CD8-positive, alpha-beta memory T cell (primary cell): ENCODE measurements around the gene BNC2. TPM values are rescaled to one million over a fixed set of nuclear protein-coding genes. Genes with fewer than 3 reads are reported as not detected.

Experiments used
- CTCF ChIA-PET: fragments of 350-600 bp; sonication (Branson Sonifier 250); formaldehyde crosslinking; loops from one replicate; lab custom pipeline; 2021; ENCODE audit warnings: antibody characterized with exemption; lab: Charles Lee
- POLR2A ChIA-PET: fragments of 350-600 bp; sonication (Branson Sonifier 250); formaldehyde crosslinking; loops from one replicate; lab custom pipeline; 2021; ENCODE audit warnings: antibody characterized with exemption; lab: Charles Lee
- DNase-seq, 5 donors: peaks; one replicate each; pipeline versions ENCODE4 v3.0.0 to v3.0.0-alpha.2; 2020 to 2022; ENCODE audit warnings: mixed read lengths in 1 of 5
- H3K27ac ChIP-seq: one replicate; pipeline ENCODE4 v1.7.0; 2013; ENCODE audit warnings: low read depth, mild to moderate bottlenecking, low read length, moderate library complexity
- H3K27me3 ChIP-seq: 2 replicates; pipeline ENCODE4 v1.7.0; 2013; ENCODE audit warnings: low read length, mild to moderate bottlenecking; ENCODE audit not compliant: insufficient read depth, poor library complexity, severe bottlenecking
- H3K36me3 ChIP-seq: 2 replicates; pipeline ENCODE4 v1.7.0; 2013; ENCODE audit warnings: mild to moderate bottlenecking, low read length, moderate library complexity; ENCODE audit not compliant: insufficient read depth
- H3K4me1 ChIP-seq: 2 replicates; pipeline ENCODE4 v1.7.0; 2013; ENCODE audit warnings: mild to moderate bottlenecking, low read length, moderate library complexity; ENCODE audit not compliant: insufficient read depth
- H3K4me3 ChIP-seq: 2 replicates; pipeline ENCODE4 v1.7.0; 2013; ENCODE audit warnings: mild to moderate bottlenecking, low read length
- H3K9me3 ChIP-seq: 2 replicates; pipeline ENCODE4 v1.7.0; 2013; ENCODE audit warnings: mild to moderate bottlenecking, low read length
- H3K27ac Mint-ChIP-seq, 8 donors: one replicate each; pipeline ENCODE4 v1.8.0; 2020 to 2021; ENCODE audit warnings: mixed read lengths in 8 of 8, mild to moderate bottlenecking in 6 of 8, inconsistent platforms in 3 of 8, moderate library complexity in 3 of 8
- H3K27me3 Mint-ChIP-seq, 2 donors: one replicate each; pipeline ENCODE4 v1.8.0; 2020 to 2021; ENCODE audit warnings: mixed read lengths in 2 of 2, mild to moderate bottlenecking in 1 of 2, moderate library complexity in 1 of 2
- H3K36me3 Mint-ChIP-seq, 3 donors: one replicate each; pipeline ENCODE4 v1.8.0; 2020 to 2021; ENCODE audit warnings: mixed read lengths in 3 of 3, inconsistent platforms in 1 of 3, mild to moderate bottlenecking in 1 of 3
- H3K4me1 Mint-ChIP-seq, 3 donors: one replicate each; pipeline ENCODE4 v1.8.0; 2020 to 2021; ENCODE audit warnings: mixed read lengths in 3 of 3, inconsistent platforms in 1 of 3, mild to moderate bottlenecking in 1 of 3
- H3K4me3 Mint-ChIP-seq, 7 donors: one replicate each; pipeline ENCODE4 v1.8.0; 2020 to 2021; ENCODE audit warnings: mixed read lengths in 7 of 7, mild to moderate bottlenecking in 6 of 7, moderate library complexity in 4 of 7, inconsistent platforms in 2 of 7
- H3K9me3 Mint-ChIP-seq, 5 donors: one replicate each; pipeline ENCODE4 v1.8.0; 2020 to 2022; ENCODE audit warnings: mixed read lengths in 5 of 5, mild to moderate bottlenecking in 3 of 5, moderate library complexity in 2 of 5, inconsistent platforms in 1 of 5
- polyA plus RNA-seq: library from polyadenylated mRNA; unstranded; fragments of 300-500 nt; fragmentation: Illumina TruSeq; gene quantifications from one replicate; pipeline ENCODE4 v1.2.3, GENCODE V29; 2021
- total RNA-seq, 2 experiments: library from RNA; stranded (reverse); gene quantifications; one replicate each; pipeline ENCODE4 v1.2.3, GENCODE V29; 2021

Gene BNC2
- total and polyA plus RNA-seq, 3 experiments from 2014 or later, result 0.18 TPM; not detected in 2

DNA sequence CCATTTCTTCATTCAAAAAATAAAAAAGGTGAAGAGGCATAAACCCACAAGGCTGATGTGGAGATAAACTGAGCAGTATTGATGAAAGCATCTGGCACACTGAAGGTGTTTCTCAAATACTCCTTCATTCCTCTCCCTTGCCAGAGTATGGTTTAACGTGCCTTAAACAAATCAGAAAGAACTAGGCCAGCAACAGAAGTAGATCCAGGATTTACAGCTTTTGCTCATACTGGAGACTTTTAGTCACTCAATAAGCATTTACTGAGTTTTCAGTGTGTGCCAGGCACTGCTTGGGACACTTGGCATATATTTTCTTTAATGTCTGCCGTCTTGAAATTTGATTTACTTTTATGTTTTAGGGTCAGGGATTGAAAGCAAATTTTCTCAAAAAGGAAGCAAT is 53.0 kb downstream of the BNC2 start:
- no peak for DNase-seq
- H3K9me3 Mint-ChIP-seq, result peaks cover 3 to 7% (median 4%) of the 10 kb centered on the region in 5 donors

GRCh38 chr9:16817002-16817401 is 53.5 kb downstream of the BNC2 start:
- Mint-ChIP-seq H3K27me3 (no peaks in the 10 kb centered on the region), H3K9me3 (peaks cover 3 to 7% (median 4%) of the 10 kb centered on the region in 5 donors), H3K27ac (no peak overlapping the region), H3K36me3 (no peaks in the 10 kb centered on the region), H3K4me1 (no peaks in the 10 kb centered on the region), H3K4me3 (no peak overlapping the region)
- ChIA-PET POLR2A (no interaction called here), CTCF (no interaction called here)
- no peaks in the 10 kb centered on the region for H3K27me3 ChIP-seq
- no peaks in the 10 kb centered on the region for H3K36me3 ChIP-seq
- no peaks in the 10 kb centered on the region for H3K4me1 ChIP-seq
- no peak overlapping the region for H3K27ac ChIP-seq
- no peaks in the 10 kb centered on the region for H3K9me3 ChIP-seq
- no peak overlapping the region for H3K4me3 ChIP-seq
- no peak for DNase-seq

More for the DNA sequence above, 53.0 kb downstream of the BNC2 start:
- Histone ChIP-seq H3K27me3 (no peaks in the 10 kb centered on the region), H3K36me3 (no peaks in the 10 kb centered on the region), H3K9me3 (no peaks in the 10 kb centered on the region), H3K4me3 (no peak overlapping the region), H3K4me1 (no peaks in the 10 kb centered on the region), H3K27ac (no peak overlapping the region)
- POLR2A ChIA-PET, result no interaction called here
- H3K36me3 Mint-ChIP-seq, result no peaks in the 10 kb centered on the region
- H3K27me3 Mint-ChIP-seq, result no peaks in the 10 kb centered on the region
- no peaks in the 10 kb centered on the region for H3K4me1 Mint-ChIP-seq
- CTCF ChIA-PET, result no interaction called here
- H3K4me3 Mint-ChIP-seq, result no peak overlapping the region
- no peak overlapping the region for H3K27ac Mint-ChIP-seq

- Histone ChIP-seq H3K27me3 (no peaks in the 10 kb centered on the region), H3K9me3 (no peaks in the 10 kb centered on the region), H3K27ac (no peak overlapping the region), H3K36me3 (no peaks in the 10 kb centered on the region), H3K4me3 (no peak overlapping the region), H3K4me1 (no peaks in the 10 kb centered on the region)
- Mint-ChIP-seq H3K36me3 (no peaks in the 10 kb centered on the region), H3K27me3 (no peaks in the 10 kb centered on the region), H3K9me3 (peaks cover 5 to 10% (median 7%) of the 10 kb centered on the region in 5 donors), H3K27ac (no peak overlapping the region), H3K4me1 (no peaks in the 10 kb centered on the region), H3K4me3 (no peak overlapping the region)
- DNase-seq, result no peak
- ChIA-PET CTCF (no interaction called here), POLR2A (no interaction called here)
Observed at GRCh38 chr9:16816011-16816410, 54.5 kb downstream of the BNC2 start.

DNA sequence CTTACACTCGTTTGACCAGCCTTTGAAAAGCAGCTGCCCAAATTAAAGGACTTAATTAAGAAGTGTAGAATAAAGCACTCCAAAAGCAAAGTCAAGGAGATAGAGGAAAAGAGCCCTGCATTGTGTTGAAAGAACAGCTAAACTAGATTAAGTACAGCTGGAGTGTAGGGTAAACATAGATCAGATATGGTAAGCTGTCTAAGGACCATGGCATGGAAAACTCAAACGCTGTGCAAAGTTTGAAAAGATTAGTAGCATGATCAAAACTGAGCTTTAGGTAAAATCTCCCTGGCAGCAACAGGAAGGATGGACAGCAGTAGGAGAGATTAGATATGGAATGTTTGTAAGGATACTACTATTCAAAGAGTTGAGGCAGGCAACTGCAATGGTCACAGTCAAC is 55.4 kb downstream of the BNC2 start:
- no peaks in the 10 kb centered on the region for H3K27me3 ChIP-seq
- H3K9me3 Mint-ChIP-seq, result peaks cover 6 to 13% (median 9%) of the 10 kb centered on the region in 5 donors
- no peaks in the 10 kb centered on the region for H3K36me3 ChIP-seq
- no peaks in the 10 kb centered on the region for H3K36me3 Mint-ChIP-seq
- no peaks in the 10 kb centered on the region for H3K27me3 Mint-ChIP-seq
- no peak overlapping the region for H3K4me3 Mint-ChIP-seq
- no peaks in the 10 kb centered on the region for H3K4me1 Mint-ChIP-seq
- no peaks in the 10 kb centered on the region for H3K9me3 ChIP-seq
- H3K4me3 ChIP-seq, result no peak overlapping the region
- POLR2A ChIA-PET, result no interaction called here
- CTCF ChIA-PET, result no interaction called here
- H3K4me1 ChIP-seq, result no peaks in the 10 kb centered on the region
- no peak for DNase-seq
- no peak overlapping the region for H3K27ac ChIP-seq
- no peak overlapping the region for H3K27ac Mint-ChIP-seq

DNA sequence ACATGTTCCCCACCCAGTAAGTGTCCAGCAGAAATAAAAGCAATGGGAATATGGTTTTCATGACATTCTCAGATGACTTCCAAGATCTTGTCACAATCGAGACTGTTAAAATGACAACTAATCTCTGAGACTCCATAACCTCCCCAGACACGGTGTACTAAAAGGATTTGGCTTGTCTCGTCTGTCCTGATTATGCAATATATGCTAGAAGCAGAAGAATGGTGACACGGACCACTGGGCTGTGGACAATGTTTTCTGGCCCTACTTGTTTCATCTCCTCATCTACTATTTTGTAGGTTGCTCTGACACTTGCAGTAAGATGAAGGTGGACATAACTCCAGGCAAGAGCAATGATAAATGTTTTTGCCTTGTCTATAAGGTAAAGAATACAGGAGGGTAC is 56.6 kb downstream of the BNC2 start:
- peaks cover 7 to 10% (median 9%) of the 10 kb centered on the region in 5 donors for H3K9me3 Mint-ChIP-seq
- ChIA-PET POLR2A (no interaction called here), CTCF (no interaction called here)
- H3K4me3 ChIP-seq, result no peak overlapping the region
- H3K27me3 Mint-ChIP-seq, result no peaks in the 10 kb centered on the region
- no peaks in the 10 kb centered on the region for H3K9me3 ChIP-seq
- DNase-seq, result no peak
- no peak overlapping the region for H3K27ac Mint-ChIP-seq
- no peaks in the 10 kb centered on the region for H3K4me1 Mint-ChIP-seq
- no peak overlapping the region for H3K4me3 Mint-ChIP-seq
- H3K27me3 ChIP-seq, result no peaks in the 10 kb centered on the region
- H3K36me3 ChIP-seq, result no peaks in the 10 kb centered on the region
- H3K36me3 Mint-ChIP-seq, result no peaks in the 10 kb centered on the region
- no peak overlapping the region for H3K27ac ChIP-seq
- no peaks in the 10 kb centered on the region for H3K4me1 ChIP-seq

DNA sequence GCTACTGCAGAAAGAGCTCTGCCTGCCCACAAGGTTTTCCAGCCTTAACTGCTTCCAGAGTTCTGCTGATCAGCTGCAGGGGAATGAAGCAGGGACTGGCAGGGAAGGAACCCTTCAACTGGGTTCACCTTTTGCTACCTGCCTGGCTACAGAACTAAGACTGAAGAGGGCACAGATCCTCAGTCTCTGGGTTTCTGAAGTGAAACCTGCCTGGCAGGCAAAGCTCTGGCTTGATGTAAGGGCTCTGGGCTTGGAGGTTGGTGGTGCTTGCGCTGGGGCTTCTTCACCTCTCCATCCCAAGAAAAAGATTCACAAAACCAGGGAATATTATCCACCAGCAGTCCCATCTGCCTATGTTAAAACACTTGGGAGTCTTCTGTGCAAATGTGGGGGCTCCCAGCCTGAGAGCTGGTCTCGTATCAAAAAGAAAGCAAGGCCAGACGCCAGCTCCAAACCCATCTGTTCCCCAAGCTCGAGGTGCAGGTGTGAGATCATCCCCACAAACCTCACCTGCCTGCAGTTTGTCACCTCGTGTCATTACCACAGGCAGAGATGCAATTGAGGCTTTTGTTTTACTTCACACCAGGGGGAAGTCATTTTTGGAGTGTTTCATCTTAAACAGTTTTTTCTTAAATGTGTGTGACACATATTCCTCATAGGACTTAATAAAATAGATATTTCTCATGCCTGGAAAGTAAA is 58.3 kb downstream of the BNC2 start:
- no peaks in the 10 kb centered on the region for H3K27me3 Mint-ChIP-seq
- ChIA-PET CTCF (no interaction called here), POLR2A (no interaction called here)
- H3K4me1 Mint-ChIP-seq, result no peaks in the 10 kb centered on the region
- Histone ChIP-seq H3K4me1 (no peaks in the 10 kb centered on the region), H3K27me3 (no peaks in the 10 kb centered on the region), H3K36me3 (no peaks in the 10 kb centered on the region), H3K4me3 (no peak overlapping the region), H3K27ac (no peak overlapping the region), H3K9me3 (no peaks in the 10 kb centered on the region)
- no peaks in the 10 kb centered on the region for H3K36me3 Mint-ChIP-seq
- no peak overlapping the region for H3K4me3 Mint-ChIP-seq
- H3K9me3 Mint-ChIP-seq, result peaks cover 3 to 9% (median 8%) of the 10 kb centered on the region in 5 donors
- no peak for DNase-seq
- no peak overlapping the region for H3K27ac Mint-ChIP-seq

- H3K27me3 ChIP-seq, result no peaks in the 10 kb centered on the region
- CTCF ChIA-PET, result no interaction called here
- no peaks in the 10 kb centered on the region for H3K4me1 ChIP-seq
- no peaks in the 10 kb centered on the region for H3K36me3 ChIP-seq
- no peak overlapping the region for H3K4me3 ChIP-seq
- Mint-ChIP-seq H3K36me3 (no peaks in the 10 kb centered on the region), H3K4me3 (no peak overlapping the region), H3K27ac (no peak overlapping the region), H3K27me3 (no peaks in the 10 kb centered on the region), H3K4me1 (no peaks in the 10 kb centered on the region), H3K9me3 (peaks cover 3 to 9% (median 8%) of the 10 kb centered on the region in 5 donors)
- POLR2A ChIA-PET, result no interaction called here
- DNase-seq, result no peak
- no peaks in the 10 kb centered on the region for H3K9me3 ChIP-seq
- no peak overlapping the region for H3K27ac ChIP-seq
Observed at GRCh38 chr9:16809912-16810610, 60.4 kb downstream of the BNC2 start.

- CTCF ChIA-PET, result no interaction called here
Observed at GRCh38 chr9:16806674-16807073, 63.8 kb downstream of the BNC2 start.

More at GRCh38 chr9:16806674-16807073, 63.8 kb downstream of the BNC2 start:
- no peaks in the 10 kb centered on the region for H3K4me1 ChIP-seq
- POLR2A ChIA-PET, result no interaction called here
- DNase-seq, result no peak
- no peaks in the 10 kb centered on the region for H3K36me3 ChIP-seq
- no peaks in the 10 kb centered on the region for H3K27me3 Mint-ChIP-seq
- no peaks in the 10 kb centered on the region for H3K4me1 Mint-ChIP-seq
- H3K4me3 ChIP-seq, result no peak overlapping the region
- no peaks in the 10 kb centered on the region for H3K27me3 ChIP-seq
- no peaks in the 10 kb centered on the region for H3K9me3 ChIP-seq
- no peak overlapping the region for H3K4me3 Mint-ChIP-seq
- no peak overlapping the region for H3K27ac ChIP-seq
- no peaks in the 10 kb centered on the region for H3K36me3 Mint-ChIP-seq
- H3K27ac Mint-ChIP-seq, result no peak overlapping the region
- H3K9me3 Mint-ChIP-seq, result peaks cover 2 to 10% (median 5%) of the 10 kb centered on the region in 5 donors
